RWPE2 (cell line): ENCODE measurements around the gene RHPN2.

ENCODE experiments used
- ATAC-seq: fragments of 200-7000 bp; cut with Tn5 transposase; 3 replicates; pipeline ENCODE4 v1.9.1; 2021; ENCODE audit warnings: low read depth
- DNase-seq: peaks from one replicate; pipeline ENCODE4 v3.0.0-alpha.2; 2020; ENCODE audit warnings: low spot score
- H3K27ac ChIP-seq: fragments of 450-650 bp; 2 replicates; pipeline ENCODE4 v1.5.1; 2017; ENCODE audit warnings: mild to moderate bottlenecking; ENCODE audit not compliant: poor library complexity, severe bottlenecking
- H3K27me3 ChIP-seq: fragments of 250-450 bp; sonication (Bioruptor Pico); 2 replicates; pipeline ENCODE4 v1.5.1; 2021; ENCODE audit warnings: mild to moderate bottlenecking, moderate library complexity; ENCODE audit not compliant: insufficient read depth, poor library complexity, severe bottlenecking
- H3K36me3 ChIP-seq: fragments of 250-450 bp; sonication (Bioruptor Pico); 2 replicates; pipeline ENCODE4 v1.5.1; 2020; ENCODE audit warnings: low read depth, mild to moderate bottlenecking, moderate library complexity
- H3K4me1 ChIP-seq: fragments of 250-450 bp; sonication (Bioruptor Pico); 2 replicates; pipeline ENCODE4 v1.5.1; 2021; ENCODE audit warnings: mild to moderate bottlenecking, moderate library complexity; ENCODE audit not compliant: insufficient read depth, poor library complexity, severe bottlenecking
- H3K4me3 ChIP-seq: fragments of 250-450 bp; sonication (Bioruptor Pico); 2 replicates; pipeline ENCODE4 v1.5.1; 2021; ENCODE audit warnings: mild to moderate bottlenecking, moderate library complexity; ENCODE audit not compliant: severe bottlenecking
- H3K9me3 ChIP-seq: fragments of 250-450 bp; sonication (Bioruptor Pico); 2 replicates; pipeline ENCODE4 v1.5.1; 2021; ENCODE audit warnings: mild to moderate bottlenecking, moderate library complexity; ENCODE audit not compliant: severe bottlenecking
- TF ChIP-seq, protein P1 (sequence below): fragments of 450-650 bp; IDR thresholded peaks from one replicate; pipeline ENCODE4 v1.5.1; 2017; ENCODE audit warnings: mild to moderate bottlenecking, moderate library complexity; ENCODE audit not compliant: poor library complexity, severe bottlenecking

RHPN2 gene

DNA sequence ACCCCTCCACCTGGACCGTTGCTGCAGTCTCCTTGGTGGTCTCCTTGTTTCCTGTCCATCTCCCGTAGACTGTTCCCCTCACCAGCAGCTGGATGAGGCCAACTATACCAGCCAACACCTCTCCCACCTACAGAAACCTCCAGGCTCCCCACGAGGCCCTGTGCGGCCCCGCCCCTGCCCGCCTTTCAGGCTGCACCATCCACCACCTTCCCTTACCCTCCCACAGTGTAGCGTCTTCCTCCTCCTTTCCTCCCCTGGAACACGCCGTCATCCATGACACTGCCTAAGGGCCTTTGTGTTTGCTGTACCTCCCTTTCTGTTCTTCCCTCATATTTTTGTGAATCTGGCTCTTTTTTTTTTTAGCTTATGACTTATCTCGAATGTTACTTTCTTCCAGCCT is 43.5 kb upstream of the RHPN2 start:
- DNase-seq (no peak), ATAC-seq (no peak)
- TF ChIP-seq, protein P1, sequence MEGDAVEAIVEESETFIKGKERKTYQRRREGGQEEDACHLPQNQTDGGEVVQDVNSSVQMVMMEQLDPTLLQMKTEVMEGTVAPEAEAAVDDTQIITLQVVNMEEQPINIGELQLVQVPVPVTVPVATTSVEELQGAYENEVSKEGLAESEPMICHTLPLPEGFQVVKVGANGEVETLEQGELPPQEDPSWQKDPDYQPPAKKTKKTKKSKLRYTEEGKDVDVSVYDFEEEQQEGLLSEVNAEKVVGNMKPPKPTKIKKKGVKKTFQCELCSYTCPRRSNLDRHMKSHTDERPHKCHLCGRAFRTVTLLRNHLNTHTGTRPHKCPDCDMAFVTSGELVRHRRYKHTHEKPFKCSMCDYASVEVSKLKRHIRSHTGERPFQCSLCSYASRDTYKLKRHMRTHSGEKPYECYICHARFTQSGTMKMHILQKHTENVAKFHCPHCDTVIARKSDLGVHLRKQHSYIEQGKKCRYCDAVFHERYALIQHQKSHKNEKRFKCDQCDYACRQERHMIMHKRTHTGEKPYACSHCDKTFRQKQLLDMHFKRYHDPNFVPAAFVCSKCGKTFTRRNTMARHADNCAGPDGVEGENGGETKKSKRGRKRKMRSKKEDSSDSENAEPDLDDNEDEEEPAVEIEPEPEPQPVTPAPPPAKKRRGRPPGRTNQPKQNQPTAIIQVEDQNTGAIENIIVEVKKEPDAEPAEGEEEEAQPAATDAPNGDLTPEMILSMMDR: no peak
- Histone ChIP-seq H3K36me3 (peaks cover 66% of the 10 kb centered on the region), H3K9me3 (no peaks in the 10 kb centered on the region), H3K27me3 (no peaks in the 10 kb centered on the region), H3K4me3 (no peak overlapping the region), H3K4me1 (no peaks in the 10 kb centered on the region), H3K27ac (no peak overlapping the region)

DNA sequence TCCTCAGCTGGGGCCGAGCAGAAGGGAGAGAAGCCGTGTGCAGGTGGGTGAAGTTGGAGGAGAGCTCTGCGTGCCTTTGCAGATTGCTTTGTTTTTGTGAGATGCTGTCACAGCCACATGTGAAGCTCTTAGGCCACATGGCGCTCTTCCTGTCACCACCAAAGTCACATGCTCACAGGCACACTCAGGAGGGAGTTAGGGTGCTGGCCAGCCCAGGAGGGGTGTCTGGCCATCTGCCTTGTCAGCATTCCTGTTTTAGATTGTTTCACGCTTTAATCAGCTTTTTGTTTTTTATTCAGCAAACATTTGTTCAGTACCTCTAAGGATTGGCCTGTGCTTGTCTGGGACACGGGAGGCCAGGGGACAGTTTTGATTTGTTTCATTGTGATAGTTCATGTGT is 38.2 kb upstream of the RHPN2 start:
- H3K9me3 ChIP-seq: no peaks in the 10 kb centered on the region
- peaks cover 57% of the 10 kb centered on the region for H3K36me3 ChIP-seq
- DNase-seq: no peak
- H3K4me3 ChIP-seq: no peak overlapping the region
- no peaks in the 10 kb centered on the region for H3K27me3 ChIP-seq
- TF ChIP-seq, protein P1: no peak
- H3K4me1 ChIP-seq: peaks cover 4% of the 10 kb centered on the region
- H3K27ac ChIP-seq: no peak overlapping the region
- ATAC-seq: no peak

DNA sequence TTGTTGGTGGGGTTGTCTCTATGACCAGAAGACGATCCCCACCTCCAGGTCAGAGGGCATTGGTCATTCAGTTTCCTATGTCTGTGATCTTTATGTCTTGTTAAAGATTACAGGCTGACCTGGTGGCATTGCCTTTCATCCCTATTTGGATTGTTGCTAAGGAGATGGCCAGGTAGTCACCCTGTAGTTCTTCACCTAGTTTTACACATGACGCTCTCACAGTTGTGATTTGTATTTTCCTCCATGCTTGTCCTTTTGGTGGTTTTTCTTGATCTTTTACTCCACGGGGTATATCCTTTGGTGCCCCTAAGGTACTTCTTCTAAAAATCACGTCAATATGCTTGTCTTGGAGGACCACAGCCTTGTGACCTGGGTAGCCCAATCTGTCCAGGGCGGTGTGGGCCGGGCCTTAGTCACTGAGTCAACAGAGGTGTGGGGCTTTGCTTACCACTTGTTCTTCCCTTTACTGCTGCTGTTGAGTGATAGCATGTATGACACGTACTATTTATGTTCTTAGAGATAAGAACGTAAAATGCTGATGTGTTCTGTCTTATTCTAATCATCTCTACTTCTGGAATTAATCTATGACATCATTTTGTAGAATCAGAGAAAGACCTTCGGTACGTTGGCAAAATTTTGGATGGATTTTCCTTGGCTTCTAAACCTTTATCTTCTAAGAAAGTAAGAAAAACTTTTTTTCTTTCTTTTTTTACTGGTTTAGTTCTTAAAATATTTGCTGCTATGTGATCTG is 36.4 kb upstream of the RHPN2 start:
- H3K27ac ChIP-seq: no peak overlapping the region
- TF ChIP-seq, protein P1: no peak
- ATAC-seq (peak; percentile 50; the same call in 2 of the 3 replicates), DNase-seq (no peak)
- H3K4me1 ChIP-seq: peaks cover 6% of the 10 kb centered on the region
- H3K4me3 ChIP-seq: no peak overlapping the region
- H3K36me3 ChIP-seq: peaks cover 58% of the 10 kb centered on the region
- H3K27me3 ChIP-seq: no peaks in the 10 kb centered on the region
- H3K9me3 ChIP-seq: no peaks in the 10 kb centered on the region

DNA sequence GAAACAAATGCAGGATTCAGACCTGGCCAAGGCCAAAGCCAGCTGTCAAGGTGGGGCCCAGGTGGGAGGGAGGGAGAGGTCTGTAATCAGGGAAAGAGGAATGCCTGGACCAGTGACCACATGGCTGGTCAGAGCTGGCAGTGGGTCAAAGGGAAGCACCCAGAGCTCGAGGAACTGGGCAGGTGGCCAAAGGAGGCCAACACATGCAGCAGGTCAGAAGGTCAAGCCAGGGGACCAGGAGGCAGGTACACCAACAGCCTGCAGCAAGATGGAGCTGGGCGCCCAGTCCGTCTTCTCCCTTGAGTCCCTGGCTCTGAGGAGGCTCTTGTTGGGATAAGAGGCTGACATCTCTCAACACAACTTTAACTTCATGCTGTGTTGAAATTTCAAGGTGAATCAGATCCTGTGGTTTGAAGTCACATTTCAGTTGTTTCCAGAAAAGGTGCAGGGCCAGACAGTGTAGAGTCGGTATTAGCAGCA is 33.4 kb upstream of the RHPN2 start:
- Histone ChIP-seq H3K4me1 (peaks cover 6% of the 10 kb centered on the region), H3K36me3 (peaks cover 57% of the 10 kb centered on the region), H3K27me3 (no peaks in the 10 kb centered on the region), H3K27ac (peak overlapping the region; percentile 15), H3K4me3 (no peak overlapping the region), H3K9me3 (no peaks in the 10 kb centered on the region)
- DNase-seq (no peak), ATAC-seq (peak; percentile 76)
- TF ChIP-seq, protein P1: no peak

DNA sequence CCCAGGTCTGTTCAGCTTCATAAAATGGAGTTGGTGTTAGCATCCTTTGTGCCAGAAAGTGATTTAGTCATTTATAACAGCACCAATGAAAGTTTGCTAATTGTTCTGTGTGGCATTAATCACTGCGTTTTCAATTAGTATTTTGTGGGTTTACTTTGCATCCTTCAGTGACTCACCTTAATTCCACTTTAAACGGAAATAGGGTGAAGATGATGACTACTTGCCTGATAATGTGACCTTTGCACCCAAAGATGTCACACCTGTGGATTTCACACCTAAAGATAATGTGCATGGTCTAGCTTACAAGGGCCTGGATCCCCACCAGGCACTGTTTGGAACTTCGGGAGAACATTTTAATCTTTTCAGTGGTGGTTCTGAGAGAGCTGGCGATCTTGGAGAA is 31.3 kb upstream of the RHPN2 start:
- H3K36me3 ChIP-seq: peaks cover 53% of the 10 kb centered on the region
- no peaks in the 10 kb centered on the region for H3K27me3 ChIP-seq
- H3K4me3 ChIP-seq: no peak overlapping the region
- no peak for DNase-seq
- H3K4me1 ChIP-seq: peaks cover 6% of the 10 kb centered on the region
- TF ChIP-seq, protein P1: no peak
- H3K27ac ChIP-seq: no peak overlapping the region
- no peaks in the 10 kb centered on the region for H3K9me3 ChIP-seq
- peak; percentile 32; the same call in 1 of the 3 replicates for ATAC-seq
